ENCODE measurements around the gene BCAS3.

BCAS3 gene

GRCh38 chr17:61409301-61410112, 731.9 kb downstream of the BCAS3 start:
- TF ChIP-seq, protein P1, sequence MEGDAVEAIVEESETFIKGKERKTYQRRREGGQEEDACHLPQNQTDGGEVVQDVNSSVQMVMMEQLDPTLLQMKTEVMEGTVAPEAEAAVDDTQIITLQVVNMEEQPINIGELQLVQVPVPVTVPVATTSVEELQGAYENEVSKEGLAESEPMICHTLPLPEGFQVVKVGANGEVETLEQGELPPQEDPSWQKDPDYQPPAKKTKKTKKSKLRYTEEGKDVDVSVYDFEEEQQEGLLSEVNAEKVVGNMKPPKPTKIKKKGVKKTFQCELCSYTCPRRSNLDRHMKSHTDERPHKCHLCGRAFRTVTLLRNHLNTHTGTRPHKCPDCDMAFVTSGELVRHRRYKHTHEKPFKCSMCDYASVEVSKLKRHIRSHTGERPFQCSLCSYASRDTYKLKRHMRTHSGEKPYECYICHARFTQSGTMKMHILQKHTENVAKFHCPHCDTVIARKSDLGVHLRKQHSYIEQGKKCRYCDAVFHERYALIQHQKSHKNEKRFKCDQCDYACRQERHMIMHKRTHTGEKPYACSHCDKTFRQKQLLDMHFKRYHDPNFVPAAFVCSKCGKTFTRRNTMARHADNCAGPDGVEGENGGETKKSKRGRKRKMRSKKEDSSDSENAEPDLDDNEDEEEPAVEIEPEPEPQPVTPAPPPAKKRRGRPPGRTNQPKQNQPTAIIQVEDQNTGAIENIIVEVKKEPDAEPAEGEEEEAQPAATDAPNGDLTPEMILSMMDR (IDR thresholded peaks at IDR 0.05; ENCODE audit: low read length, missing control alignments) = peak; percentile 27
- peak; percentile 63 for DNase-seq (ENCODE audit: low read depth)
- H3K4me3 ChIP-seq (replicated peaks; ENCODE audit: low read depth, low read length) = peak overlapping the region; percentile 56

- peak; percentile 65 for DNase-seq (ENCODE audit: low read depth)
- H3K4me3 ChIP-seq (replicated peaks; ENCODE audit: low read depth, low read length) = no peak overlapping the region
- TF ChIP-seq, protein P1 (IDR thresholded peaks at IDR 0.05; ENCODE audit: low read length, missing control alignments) = peak; percentile 34
These were observed 732.7 kb downstream of the BCAS3 start for GRCh38 chr17:61410141-61411010.

DNA sequence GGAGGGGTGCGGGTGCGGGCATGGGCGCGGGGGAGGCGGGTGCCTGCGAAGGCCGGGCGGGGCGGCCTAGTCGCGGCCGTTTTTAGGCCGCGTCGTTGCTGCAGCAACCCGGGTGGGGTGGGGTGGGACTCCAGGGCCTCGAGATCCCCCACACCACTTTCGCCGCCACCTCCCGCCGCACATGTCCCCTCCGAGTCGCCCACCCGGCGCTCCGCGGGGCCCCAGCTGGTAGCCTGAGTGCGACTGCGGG, 733.3 kb downstream of the BCAS3 start:
- no peak for DNase-seq (ENCODE audit: low read depth)
- no peak overlapping the region for H3K4me3 ChIP-seq (replicated peaks; ENCODE audit: low read depth, low read length)

GRCh38 chr17:61411261-61412142, 733.9 kb downstream of the BCAS3 start:
- TF ChIP-seq, protein P1 (IDR thresholded peaks at IDR 0.05; ENCODE audit: low read length, missing control alignments) = peak; percentile 3
- DNase-seq (ENCODE audit: low read depth) = no peak
- H3K4me3 ChIP-seq (replicated peaks; ENCODE audit: low read depth, low read length) = peak overlapping the region; percentile 57

More for the DNA sequence above, 733.3 kb downstream of the BCAS3 start:
- TF ChIP-seq, protein P1 (IDR thresholded peaks at IDR 0.05; ENCODE audit: low read length, missing control alignments) = no peak

DNA sequence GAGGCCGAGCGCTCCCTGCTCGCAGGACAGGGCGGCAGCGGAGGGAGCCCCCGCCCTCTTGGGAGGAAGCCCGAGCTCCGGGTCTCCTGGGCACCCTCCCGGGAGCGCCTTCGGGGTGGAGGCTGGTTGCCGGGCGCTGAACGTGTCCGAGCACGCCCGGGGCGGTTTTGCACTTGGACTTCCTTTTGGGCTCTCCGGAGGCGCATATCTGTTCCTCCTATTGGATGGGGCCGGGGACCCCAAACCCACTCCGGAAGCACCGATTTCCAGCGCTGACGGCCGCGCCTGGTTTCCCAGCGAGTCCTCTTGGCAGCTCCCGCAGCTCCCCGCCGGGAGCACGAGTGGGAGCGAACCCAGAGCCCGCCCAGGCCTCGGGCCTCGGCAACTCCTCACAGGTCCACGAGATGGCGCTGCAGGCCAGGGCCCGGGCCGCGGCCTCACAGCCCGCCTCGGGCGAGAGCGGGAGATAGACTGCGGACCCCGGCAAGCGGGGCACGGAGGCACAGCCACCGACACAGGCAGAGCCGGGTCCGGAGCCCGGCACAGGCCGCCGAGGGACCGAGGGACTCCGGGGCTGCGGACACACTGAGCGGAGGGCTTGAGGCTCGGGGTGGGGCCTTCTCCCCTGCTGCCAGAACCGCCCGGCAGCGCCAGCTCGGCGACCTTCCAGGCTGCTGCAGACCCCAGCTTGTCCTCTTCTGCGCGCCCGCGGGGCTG, 734.6 kb downstream of the BCAS3 start:
- peak; percentile 74 for DNase-seq (ENCODE audit: low read depth)
- TF ChIP-seq, protein P1 (IDR thresholded peaks at IDR 0.05; ENCODE audit: low read length, missing control alignments) = peak; percentile 64
- peak overlapping the region; percentile 57 for H3K4me3 ChIP-seq (replicated peaks; ENCODE audit: low read depth, low read length)
